Stimulated activated CD8-positive, alpha-beta memory T cell treated with anti-CD3 and anti-CD28 coated beads, Interleukin-4, amount 100 ng/mL, for 24 hours (primary cell): Measurements from ENCODE around the gene PROM1.

ENCODE experiments used
- DNase-seq: peaks from one replicate; pipeline ENCODE4 v3.0.0-alpha.2; 2020; ENCODE audit warnings: low read depth

Gene PROM1

DNA sequence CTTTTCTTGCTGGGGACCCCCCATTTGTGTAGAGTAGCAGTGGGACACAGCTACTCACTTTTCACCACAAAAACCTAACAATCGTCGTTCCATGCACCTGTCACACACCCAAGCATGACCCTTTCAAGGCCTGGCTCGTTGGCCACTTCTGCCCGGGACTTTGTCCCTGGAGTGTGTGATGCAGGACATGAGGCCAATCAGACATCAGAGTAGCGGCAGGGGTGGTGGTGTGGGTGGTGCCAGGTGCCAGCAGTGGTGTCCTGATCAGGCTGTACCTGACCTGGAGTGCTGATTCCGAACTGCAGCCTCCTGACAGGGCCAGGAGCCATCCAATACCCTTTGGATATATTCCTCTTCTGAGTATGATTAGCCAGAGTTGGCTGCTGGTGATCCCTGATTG, 23.1 kb upstream of the PROM1 start:
- no peak for DNase-seq

DNA sequence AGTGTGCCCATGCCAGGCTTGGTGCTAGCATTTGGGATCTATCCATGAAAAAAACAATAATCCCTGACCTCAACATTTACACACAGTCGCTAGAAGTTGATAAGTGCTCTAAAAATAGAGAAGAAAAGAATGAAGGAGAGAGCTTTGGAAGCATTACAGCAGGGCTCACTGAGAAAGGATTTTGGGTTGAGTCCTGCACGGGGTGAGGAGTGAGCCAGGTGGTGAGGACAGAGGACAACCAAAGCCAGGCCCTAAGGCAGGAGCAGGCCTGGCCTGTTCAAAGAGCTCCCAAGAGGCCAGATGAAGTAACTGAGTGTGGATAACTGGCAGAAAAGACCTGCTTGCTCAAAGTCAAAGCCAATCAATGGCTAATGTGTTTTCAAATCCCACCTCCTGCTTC, 20.7 kb upstream of the PROM1 start:
- no peak for DNase-seq

DNA sequence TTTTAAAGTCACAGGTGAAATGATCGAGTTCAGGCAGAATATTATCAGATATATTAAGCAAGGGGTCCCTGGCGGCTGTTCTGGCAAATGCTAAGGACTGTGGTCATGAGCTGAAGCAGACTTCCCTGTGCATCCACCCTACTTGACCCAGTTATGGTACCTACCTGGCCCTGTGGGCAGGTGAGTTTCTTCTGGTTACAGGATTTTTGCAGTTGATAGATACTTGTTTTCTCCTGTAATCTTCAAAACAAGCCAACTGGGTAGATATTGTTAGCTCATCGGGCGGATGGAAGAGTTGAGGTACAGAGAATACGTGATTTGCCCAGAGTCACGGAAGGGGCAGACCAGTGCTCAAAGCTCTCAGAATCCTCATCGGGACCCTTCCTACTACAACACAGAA, 18.5 kb upstream of the PROM1 start:
- no peak for DNase-seq

DNA sequence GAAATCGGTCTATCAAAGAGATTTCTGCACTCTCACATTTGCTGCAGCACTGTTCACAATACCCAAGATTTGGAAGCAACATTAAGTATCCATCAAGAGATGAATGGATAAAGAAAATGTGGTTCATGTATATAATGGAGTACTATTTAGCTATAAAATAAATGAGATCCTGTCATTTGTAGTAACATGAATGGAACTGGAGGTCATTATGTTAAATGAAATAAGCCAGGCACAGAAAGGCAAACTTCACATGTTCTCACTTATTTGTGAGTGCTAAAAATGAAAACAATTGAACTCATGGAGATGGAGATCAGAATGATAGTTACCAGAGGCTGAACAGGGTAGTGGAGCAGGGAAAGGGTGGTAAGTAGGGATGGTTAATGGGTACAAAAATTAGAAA, 17.0 kb upstream of the PROM1 start:
- DNase-seq, result no peak

DNA sequence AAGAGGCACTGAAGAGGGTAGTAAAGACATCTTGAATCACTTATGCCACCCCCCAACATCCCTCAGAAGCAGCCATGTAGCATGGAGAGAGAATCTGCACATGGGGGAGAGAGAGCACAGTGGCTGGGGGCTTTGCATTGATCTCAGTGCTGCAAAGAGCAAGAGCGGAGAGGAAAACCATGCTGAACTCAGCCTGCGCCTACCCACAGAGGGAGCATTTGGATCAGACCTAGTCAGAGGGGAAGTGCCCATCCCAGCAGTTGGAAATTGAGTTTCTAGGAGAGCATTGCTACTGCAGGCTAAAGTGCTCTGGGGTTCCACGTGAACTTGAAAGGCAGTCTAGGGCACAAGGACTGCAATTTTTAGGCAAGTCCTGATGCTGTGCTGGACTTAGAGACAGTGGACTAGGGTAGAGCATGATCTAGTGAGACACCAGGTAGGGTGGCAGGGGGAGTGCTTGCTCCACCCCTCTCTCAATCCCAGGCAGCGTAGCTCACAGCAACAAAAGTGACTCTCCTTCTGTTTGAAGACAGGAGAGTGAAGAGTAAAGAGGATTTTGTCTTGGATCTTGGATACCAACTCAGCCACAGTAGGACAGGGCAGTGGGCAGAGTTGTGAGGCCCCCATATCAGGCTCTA, 9.0 kb upstream of the PROM1 start:
- DNase-seq, result no peak

DNA sequence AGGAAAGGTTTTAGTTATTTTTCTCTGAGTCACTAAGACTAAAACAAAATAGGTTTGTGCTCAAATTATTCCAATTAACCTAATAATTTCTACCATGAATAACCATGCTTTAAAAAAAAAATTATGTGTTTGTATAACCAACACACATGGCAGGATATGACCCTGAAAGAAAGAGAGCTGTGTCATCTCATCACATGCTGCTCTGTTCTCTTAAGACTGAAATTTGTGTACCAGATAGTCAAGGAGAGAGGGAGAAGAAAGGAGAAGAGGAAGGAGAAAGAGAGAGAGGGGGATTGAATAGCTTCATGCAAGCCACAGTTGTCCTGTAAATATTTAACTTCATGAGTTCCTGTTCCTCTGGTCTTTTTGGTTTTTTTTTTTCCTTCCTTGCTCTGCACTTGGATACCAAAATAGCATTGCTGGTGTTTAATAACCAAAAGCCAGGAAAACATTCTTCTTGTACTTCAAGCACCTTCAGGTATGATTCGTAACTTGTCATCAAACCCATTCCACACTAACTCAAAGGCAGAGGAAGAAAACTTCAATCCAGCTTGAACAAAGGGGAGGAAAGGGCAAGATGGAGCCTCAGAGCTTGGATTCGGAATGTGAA, 6.4 kb upstream of the PROM1 start:
- DNase-seq, result no peak

DNA sequence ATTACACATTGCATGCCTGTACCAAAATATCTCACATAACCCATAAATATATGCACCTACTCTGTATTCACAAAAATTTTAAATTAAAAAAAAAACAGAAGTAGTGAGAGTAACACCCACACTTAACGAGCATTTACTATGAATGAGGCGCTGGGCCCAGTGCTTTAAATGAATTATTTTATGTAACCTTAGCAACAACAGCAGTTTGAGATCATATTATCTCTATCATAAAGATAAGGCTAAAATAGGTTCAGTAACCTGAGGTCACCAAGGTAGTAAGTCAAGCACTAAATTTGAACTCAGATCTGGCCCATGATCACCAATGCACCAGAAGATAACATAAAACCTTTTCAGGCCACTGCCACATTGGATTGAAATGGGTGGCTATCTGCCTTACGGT, 5.3 kb upstream of the PROM1 start:
- DNase-seq, result no peak

DNA sequence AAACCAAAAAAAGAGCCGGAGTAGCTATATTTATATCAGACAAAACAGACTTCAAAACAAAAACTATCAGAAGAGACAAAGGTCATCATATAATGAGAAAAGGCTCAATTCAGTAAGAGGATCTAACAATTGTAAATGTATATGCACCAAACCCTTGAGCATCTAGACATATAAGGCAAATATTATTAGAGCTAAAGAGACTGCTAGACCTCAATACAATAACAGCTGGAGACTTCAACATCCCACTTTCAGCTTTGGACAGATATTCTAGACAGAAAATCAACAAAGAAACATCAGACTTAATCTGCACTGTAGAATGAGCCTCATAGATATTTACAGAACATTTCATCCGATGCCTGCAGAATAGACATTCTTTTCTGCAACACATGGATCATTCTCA, 4.8 kb upstream of the PROM1 start:
- DNase-seq, result no peak

DNA sequence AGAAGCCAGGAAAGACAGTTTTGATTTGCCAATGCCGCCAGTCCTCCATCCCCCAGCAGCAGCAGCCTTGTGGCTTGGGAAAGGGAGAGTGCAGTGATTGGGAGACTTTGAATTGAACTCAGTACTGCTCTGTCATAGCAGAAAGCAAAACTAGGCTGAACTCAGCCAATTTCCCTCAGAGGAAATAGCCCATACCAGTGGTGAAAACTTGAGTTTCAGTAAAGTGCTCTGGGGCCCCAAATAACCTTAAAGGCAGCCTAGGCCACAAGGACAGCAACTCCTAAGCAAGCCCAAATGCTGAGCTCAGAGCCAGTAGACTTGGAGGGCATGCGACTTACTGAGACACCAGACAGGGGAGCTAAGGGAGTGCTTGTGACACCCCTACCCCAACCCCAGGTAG, 2.0 kb upstream of the PROM1 start:
- DNase-seq, result no peak

DNA sequence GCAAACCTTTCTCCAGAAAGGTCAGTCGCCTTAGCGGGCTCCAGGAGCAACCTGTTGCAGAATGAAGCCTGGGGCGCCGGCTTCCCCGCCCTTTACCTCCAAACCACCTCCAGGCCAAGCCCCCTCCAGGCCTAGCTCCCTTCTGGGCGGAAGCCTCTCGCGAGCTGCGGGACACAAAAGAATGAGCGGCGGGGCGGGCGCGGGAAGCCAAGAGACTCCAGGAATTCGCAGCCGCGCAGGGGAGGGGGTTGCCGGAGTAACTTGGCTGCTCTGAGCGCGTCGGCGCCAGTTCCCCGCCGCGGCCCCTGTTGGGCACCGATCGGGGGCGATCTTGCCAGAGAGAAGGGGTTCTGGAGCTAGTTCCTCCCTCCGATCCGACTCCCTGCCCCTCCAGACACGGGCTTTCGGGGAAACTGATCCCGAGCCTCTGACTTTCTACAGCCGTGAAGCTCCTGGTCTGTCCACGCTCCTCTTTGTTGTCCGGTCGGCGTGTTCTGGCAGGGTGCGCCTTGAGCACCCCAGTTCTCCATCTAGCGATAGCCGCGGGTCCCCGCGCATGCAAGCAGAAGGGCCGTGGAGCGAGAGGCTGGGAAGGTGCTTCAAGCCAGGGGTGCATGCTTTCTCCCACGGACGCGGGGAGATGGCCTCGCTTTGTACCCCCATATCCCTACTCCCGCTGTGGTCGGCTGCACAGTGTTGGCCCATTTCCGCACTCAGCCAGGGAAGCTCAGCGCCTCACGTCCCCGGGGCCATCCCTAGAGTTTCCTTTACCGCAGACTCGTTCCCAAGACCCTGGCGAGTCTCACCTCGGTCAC, 1.2 kb downstream of the PROM1 start:
- no peak for DNase-seq

DNA sequence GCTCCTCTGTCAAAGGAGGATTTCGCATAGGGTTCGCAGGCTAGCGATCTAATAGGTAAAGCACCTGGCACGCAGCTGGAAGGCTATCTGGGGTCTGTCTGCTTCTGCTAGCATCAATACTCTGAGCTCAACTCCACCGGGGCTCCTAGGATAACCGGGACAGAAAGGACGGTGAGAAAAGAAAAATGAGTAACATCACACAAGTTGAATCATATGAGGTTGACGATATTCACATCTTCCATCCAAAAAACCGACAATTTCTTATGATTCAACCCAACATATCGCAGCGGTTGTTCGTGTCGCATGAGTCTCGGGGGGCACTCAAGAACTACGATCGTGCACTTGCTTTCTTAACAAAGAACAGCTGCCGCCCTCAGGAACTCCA, 1.8 kb downstream of the PROM1 start:
- no peak for DNase-seq

DNA sequence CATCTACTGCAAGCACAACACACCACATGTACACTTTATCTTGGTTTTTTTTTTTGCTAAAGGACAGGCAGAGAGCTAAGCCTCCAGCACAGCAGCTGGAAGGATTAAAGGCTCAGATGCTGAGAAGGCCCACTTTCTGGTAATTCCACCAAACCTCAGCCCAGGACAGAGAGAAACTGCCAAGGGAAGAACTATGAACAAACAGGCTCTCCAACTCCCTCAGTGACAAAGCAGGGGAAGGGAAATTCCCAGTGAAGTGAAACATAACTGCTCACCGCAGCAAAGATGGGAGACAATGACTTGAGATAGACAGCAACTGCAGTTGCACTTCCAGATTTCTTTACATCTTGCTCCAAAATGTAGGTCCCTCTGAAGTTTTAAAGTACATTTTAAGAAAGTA, 4.8 kb downstream of the PROM1 start:
- DNase-seq, result no peak

DNA sequence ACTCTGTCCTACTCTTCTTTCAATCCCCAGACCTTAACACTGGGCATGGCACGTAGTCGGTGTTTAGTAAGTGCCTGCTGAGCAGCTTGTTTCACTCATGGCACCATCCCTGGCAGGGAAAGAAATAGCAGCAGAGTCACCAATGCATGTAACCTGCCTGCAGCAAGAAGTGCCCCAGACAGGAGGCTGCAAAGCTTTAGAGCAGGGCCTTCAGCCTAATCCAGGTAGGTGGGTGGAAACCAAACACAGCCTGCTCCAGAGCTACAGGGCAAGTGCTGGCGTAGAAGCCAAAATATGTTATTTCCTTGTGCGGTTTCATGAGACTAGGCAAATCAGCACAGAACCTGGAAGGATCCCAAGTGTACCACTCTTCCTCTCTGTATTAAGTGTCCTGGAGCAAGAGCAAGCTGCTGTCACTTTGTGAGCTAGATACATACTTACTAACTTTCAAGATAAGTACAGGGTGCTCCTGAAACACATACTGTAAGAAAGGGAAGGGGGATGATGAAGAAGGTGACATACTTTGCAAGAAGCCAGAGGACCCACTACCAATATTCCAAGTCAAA, 5.5 kb downstream of the PROM1 start:
- DNase-seq, result no peak

DNA sequence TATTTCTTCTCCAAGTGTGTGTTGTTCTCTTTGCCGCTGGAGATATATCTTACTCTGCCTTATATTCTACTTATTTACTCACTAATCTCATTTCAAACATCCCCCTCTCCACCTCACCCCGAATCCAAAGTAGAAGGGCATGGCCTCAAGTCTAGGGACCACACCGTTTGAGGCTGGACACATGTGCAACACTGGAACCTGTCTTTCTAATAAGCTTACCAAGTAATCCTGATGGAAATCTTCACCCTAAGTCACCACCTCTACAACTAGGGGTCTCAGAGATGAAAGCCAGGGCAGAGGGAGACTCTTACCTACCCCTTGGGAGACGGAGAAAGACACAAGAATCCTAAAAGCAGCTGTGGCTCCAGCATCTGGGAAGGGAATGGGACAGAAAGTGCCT, 6.0 kb downstream of the PROM1 start:
- no peak for DNase-seq

DNA sequence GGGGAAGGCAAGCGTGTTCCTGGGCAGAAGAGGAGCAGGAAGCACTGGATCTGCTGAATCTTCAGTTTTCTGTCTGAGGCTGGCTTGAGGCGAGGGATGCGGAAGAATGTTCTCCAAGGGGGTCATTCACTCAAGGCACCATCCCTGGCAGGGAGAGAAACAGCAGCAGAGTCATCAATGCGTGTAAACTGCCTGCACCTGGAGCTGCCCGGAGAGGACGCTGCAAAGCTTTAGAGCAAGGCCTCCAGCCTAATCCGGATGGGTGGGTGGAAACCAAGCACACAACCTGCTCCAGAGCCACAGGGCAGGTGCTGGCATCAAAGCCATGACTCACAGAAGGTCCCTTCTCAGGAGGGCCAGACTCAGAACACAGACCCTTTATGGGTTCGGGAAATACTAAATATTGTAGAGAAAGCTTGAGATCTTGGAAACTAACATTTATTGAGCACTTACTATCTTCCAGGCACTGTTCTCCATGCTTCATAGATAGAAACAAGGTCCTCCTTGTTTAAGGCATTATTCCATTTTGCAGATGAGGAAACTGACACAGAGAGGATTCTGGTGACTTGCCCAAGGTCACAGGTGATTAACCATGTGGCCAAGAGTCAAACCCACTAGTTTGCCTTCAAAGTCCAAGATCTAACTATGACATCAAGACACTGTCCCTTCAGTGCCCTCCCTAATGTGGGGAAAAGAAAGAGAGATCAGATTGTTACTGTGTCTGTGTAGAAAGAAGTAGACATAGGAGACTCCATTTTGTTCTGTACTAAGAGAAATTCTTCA, 7.7 kb downstream of the PROM1 start:
- DNase-seq, result no peak

DNA sequence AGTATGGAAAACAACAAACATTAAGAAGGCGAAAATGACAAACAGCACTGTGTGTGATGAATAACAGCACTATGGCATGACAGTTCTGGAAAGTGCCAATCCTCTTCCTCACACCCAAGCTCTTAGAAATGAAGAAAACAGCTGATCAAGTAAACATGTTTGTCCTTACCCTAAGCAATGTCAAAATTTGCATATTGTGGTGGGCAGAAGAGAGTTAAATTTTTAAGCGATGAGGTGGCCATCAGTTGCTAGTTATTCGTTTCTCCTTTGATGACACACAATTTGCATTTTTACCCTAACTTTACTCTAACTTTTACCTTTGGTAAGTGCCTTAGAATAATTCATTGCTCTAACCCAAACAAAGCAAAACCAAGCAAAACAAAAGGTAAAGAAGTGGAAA, 8.8 kb downstream of the PROM1 start:
- no peak for DNase-seq

DNA sequence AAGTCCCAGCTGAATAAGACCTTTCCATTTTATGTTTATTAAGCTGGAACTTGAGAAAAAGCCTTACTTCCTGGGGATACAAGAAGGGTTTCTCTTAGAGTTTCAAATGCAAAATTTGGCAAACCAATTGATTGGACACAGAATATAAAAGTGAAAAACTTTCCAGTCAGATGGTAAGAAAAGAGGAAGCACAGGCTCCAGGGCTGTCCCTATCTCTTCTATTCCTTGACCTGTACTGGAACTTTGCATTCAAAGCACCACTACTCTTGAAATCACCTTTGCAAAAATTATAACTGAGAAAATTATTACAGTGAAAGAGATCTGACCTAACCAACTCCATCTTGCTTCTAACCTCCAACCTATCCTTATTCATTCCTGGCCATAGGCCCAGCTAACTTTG, 11.7 kb downstream of the PROM1 start:
- DNase-seq, result no peak

DNA sequence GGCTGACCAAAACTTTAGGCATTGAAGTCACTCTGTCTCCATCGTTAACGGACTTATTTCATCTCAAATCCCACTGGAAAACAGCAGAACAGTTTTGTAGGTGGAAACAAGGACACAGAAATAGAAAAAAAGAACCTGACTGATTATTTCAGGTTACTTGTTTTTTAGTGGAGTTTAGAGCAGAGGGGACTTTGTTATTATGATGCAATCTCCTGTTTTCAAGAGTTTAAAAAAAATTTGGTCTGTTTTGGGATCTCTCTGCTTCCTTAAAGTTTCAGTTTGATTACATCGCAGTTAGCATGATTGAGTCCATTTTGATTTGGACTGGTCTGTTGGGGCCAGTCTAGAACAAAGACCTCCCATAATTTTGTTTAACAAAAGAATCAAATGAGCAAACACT, 13.6 kb downstream of the PROM1 start:
- DNase-seq, result no peak

DNA sequence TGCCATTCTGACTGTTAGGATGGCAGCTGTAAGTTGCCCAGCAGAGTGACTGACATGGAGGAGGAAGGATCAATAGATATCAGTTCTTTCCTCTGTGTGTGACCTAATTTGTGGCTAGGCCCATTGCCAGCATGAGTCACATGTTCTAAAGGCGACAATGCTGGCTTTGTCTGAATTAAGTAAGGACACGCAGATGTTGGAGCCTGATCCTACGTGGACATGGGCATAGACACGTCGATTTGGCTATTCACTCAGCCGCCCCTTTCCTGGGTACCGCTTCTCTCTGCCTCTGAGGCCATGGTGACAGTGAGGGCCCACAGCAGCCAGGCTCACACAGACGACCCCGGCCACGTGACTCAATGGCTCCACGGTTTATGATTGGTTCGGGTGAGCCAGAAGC, 16.3 kb downstream of the PROM1 start:
- no peak for DNase-seq

DNA sequence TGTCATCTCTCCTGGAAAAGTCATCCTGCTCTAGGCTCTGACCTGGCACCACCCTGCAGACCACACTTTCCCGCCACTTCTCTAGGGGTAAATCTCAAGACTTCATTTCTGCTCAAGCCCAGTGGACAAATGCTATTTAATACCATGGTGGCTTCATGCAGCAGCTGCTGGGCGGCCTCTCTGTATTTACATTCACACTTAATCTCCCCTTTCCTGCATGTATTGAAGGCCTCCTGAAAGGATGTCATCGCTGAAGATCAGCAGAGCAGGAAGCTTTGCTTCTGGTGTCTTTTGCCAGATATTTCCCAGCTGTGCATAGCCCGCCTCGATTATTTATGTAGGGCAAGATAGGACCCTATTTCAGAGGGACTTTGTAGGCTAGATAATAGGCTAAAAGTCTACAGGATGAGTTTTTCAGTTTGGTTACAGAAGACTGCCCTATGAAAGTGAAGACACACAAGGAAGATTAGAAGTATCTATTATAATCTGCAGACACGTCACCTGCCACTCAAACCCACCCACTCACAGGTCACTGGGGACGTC, 17.2 kb downstream of the PROM1 start:
- no peak for DNase-seq

DNA sequence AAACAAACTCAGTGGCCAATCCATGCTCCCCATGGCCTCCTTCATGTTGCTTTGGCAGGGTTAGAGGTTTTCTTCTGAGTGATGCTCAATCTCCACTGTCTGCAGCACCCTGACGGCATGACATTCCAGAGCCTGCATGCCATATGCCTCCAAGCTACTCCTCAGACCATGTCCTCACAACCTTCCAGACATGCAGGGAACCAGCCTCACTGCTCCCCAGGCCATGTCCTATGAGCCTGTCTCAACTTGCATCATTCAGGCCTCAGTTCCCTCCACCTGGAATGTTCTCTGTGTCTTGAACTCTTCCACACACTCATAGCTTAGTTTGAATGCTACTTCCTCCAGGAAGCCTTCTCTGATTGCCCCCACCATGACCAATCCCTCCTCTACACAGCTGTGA, 18.8 kb downstream of the PROM1 start:
- DNase-seq, result no peak

DNA sequence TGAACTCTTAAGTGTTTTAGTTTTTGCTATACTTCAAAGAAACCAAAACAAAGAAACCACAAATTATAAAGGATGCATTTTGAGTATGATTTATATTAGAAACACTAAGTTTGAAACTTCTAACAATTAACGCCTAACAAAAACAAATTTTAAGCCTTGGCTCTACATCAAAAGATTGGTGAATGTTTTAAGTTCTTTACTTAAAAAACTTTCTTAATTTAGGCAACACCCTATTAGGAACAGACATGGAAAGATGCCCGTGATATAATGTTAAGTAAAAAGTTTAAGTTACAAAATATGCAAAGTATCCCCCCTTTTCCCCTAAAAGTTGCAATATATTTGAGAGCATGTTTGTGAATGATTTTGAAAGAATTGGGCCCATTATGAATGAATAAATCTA, 21.2 kb downstream of the PROM1 start:
- DNase-seq, result no peak
